Stimulated activated CD4-positive, alpha-beta T cell treated with anti-CD3 and anti-CD28 coated beads, Interleukin-2, amount 100 ng/mL, for 4 hours (primary cell): Measurements from ENCODE around the gene YWHAG.
A peak's percentile ranks its signal among the peaks of the same experiment; 100 is the strongest.
"Not testable (repeated sequence)": the region's sequence is repeated elsewhere in the genome, so short reads cannot be mapped to it uniquely, and the experiment has no call there.

Experiments
- DNase-seq: peaks from one replicate; pipeline ENCODE4 v3.0.0-alpha.2; 2020; ENCODE audit warnings: low read depth

The YWHAG gene

DNA sequence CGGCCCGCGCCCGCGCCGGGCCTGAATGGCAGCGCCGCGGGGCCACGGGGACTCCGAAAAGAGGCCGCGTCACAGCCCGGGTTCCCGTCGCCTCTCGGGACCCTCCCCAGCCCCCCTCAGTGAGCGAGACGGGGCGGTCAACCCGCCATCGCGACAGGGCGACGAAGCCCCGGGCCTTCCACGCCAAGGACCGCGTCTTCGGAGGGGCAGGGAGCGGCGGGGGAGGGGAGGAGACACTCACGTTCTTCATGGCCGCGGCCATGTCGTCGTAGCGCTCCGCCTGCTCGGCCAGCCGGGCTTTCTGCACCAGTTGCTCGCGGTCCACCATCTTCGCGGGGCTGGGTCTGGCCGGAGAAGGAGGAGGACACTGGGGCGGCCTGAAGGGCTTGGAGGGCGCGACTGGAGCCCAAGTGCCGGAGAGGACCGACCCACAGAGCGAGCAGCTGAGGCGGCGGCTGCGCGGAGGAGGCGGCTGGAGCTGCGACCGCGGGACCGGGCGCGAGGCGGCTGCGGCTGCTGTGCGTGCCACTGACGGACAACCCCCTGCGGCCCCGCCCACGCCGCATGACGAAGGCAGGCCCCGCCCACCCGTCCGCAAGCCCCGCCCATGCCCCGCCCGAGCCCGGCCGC is at the start of gene YWHAG:
Gene YWHAG (minus strand): TSS at position 511 of the 630 bp plus-strand sequence. CDS start 183 bp downstream, at position 328.
- peak; percentile 79 for DNase-seq

DNA sequence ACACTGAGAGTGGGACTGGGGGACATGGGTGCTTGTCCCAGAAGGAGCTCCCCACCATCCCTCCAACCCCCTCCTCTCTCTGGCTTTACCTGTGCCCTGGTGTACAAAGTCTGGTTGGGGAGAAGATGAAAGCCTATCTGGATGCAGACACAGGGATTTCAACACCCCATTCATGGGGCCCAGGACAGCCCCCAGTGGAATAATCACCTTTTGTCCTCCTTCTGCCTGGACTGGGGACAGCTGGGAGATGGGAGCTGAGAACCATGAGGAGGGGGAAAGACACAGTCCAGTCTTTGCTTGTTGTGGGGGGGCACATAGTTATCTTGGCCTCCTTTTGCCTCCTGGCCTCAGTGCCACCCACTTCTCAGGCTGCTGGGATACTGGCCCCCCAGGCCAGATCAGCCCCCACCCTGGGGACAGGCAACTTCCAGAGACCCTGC is 49.4 kb upstream of the YWHAG start:
- DNase-seq = no peak

DNA sequence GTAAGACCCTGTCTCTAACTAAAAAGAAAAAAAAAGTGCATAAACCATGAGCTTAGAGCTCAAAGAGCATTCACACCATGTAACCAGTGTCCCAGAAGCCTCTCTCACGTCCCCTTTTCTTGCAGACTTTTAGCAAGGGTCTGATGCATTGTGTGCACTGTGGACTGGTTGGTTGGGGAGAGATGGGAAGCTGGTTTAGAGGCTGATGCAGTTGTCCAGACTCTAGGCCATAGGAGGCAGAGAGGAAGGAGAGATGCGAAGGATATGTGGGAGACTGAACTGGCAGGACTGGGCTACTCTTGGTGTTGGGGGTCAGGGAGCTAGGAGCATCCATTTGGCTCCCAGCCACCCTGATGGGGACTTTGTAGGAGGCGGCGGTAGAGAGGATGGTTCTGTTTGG is 48.9 kb upstream of the YWHAG start:
- DNase-seq = no peak

DNA sequence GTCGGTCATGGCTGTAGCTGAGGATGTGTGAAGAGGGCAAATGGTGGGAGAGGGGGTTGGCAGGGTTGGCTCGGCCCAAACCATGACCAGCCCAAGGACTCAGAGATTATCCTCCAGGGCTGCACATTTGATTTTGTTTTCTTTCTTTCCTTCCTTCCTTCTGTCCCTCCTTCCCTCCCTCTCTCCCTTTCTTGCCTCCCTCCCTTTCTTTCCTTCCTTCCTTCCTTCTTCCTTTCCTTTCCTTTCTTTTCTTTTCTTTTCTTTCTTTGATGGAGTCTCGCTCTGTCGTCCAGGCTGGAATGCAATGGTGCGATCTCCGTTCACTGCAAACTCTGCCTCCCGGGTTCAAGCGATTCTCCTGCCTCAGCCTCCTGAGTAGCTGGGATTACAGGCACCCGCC is 46.9 kb upstream of the YWHAG start:
- DNase-seq = no peak

DNA sequence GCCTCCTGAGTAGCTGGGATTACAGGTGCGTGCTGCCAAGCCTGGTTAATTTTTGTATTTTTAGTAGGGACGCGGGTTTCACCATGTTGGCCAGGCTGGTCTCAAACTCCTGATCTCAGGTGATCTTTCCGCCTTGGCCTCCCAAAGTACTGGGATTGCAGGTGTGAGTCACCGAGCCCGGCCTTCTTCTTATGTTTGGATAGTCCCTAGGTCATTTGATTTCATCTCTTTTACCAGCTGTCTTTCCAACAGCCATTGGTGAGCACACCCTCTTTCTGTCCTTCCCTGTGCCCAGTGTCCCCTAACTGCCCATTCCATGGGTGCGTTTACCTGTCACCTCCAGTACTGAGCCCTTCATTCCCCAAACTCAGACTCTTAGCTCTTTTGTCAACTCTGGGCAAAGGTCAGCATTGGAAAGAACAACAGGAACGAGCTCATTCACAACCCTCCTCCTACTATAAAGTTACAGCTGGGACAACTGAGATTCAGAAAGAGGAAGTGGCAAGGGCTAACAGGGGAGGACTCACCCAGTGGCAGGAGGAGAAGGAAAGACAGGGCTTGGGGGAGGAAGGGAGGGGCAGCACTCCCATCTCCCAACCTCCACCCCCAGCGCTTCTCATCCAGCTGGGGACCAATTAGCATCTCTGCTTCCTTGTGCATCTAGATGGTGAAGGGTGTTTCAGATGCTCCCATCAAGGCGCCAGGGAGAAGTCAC is 45.1 kb upstream of the YWHAG start:
- no peak for DNase-seq

DNA sequence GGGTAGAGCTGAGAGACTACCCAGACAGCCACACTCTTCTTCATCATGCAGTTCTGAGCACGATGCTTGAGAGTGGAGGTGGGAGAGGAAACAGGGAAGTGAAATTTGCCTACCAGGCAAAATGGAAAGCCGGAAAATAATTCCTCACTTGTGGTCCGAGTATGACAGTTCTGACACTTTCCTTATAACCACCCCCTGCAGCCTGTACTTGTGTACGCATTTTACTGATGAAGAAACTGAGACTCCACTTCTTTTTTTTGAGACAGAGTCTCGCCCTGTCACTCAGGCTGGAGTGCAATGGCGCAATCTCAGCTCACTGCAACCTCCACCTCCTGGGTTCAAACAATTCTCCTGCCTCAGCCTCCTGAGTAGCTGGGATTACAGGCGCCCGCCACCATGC is 44.3 kb upstream of the YWHAG start:
- not testable (repeated sequence) for DNase-seq

DNA sequence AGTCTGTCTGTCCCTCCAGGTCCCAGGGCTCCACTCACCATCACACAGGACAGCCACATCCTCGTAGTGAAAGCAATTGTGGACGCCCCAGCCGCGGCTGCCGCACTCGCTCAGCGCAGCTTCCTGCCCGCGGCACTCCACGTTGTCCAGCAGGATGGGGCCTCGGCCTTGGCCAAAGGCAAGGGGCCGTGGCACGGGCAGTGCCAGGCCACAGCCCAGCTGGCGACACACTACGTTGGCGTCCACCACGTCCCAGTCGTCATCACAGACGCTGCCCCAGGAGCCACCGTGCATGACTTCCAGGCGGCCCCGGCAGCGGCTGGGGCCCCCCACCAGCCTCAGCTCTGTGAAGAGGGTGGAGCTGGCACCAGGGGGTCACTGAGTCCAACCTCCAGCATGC is 41.5 kb upstream of the YWHAG start:
- no peak for DNase-seq

DNA sequence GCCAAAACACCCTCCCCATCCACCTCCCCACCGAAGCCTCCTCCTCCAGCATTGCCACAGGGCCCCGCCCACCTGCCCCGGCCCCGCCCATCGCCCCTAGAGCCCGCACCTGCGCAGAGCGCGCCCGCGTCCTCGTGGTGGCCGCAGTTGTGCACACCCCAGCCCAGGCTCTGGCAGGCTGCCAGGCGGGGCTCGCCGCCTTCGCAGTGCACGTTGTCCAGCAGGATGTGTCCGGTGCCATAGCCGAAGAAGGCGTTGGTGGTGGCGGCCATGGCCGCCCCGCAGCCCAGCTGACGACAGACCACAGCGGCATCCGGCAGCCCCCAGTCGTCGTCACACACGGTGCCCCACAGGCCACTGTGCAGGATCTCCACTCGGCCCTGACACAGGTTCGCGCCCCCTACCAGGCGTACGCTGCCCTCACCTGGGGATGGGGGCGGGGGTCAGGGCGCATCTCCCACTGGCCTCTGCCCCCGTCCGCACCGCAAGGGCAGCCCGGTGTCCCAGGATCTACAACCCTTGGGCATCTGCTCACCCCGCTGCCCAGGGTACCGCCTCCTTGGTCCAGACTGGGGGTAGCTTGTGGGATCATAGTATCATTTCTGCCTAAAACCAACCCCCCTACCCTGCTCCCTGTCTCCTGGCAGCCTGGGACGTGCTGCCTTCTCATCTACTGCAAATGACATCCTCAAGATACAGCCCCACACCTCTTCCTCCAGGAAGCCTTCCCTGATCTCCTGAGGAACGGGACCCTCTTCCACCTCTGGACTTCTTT is 38.8 kb upstream of the YWHAG start:
- DNase-seq = peak; percentile 82

DNA sequence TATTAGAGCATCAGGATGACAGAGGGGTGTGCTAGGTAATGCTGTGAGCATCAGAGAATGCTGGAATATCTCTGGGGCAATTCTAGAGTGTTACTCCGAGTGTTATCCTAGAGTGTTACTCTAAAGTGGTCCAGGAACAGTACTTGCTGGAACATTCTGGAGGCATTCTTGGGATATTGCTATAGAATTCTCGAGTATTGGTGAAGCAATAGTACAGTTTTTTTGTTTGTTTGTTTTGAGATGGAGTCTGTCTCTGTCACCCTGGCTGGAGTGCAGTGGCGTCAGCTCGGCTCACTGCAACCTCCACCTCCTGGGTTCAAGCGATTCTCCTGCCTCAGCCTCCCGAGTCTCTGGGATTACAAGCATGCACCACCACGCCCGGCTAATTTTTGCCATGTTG is 38.1 kb upstream of the YWHAG start:
- DNase-seq = no peak

DNA sequence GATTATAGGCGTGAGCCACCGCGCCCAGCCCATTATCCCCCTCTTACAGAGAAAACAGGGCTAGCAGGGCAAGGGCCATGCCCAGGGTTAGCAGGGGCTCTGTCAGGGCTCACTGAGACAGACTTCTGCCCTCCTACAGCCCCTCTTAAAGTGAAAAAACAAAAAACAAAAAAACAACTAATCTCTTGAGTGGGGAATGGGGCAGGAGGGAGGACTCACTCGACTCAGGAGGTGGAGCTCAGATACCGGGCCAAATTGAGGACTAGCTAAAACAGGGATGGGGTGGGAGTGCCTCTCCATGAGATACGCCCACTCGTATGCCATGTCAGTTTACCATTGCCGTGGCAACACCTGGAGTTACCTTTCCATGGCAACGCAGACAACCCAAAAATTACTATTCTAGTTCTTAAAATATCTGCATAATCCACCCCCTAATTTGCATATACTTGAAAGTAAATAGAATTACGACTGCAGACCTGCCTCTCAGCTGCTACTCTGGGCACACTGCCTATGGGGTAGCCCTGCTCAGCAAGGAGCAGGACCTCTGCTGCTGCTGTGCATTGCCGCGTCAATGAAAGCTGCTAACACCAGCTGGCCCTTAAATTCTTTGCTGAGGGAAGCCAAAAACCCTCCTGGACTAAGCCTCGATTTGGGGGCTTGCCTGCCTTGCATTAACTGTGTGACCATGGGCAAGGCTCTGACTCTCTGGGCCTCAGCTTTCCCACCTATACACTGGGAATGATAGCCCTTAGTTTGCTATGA is 37.4 kb upstream of the YWHAG start:
- DNase-seq = no peak

DNA sequence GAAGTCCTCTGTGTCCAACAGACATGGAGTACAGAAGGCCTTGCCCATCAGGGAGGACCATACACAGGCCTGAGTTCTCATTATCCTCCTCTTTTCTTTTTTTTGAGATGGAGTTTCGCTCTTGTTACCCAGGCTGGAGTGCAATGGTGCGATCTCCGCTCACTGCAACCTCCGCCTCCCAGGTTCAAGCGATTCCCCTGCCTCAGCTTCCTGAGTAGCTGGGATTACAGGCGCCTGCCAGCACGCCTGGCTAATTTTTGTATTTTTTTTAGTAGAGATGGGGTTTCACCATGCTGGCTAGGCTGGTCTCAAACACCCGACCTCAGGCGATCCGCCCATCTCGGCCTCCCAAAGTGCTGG is 36.8 kb upstream of the YWHAG start:
- DNase-seq = not testable (repeated sequence)

DNA sequence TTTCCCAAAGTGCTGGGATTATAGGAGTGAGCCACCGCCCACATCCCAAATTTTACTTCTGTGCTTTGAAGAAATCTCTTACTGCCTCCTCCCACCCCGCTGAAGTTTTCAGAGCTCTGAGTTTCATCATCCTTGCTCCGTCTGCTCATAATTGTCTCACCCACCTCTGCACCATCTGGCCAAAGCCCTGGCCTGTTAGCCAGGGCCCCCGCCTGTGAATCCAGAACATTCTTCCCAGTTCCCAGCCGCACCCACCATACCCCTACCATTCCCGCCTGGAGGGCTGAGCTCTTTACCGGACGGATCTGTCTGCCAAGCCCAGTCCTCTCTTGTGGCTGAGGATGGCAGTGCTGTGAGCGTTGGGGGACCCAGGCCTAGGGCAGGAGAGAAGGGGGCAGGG is 36.2 kb upstream of the YWHAG start:
- no peak for DNase-seq

DNA sequence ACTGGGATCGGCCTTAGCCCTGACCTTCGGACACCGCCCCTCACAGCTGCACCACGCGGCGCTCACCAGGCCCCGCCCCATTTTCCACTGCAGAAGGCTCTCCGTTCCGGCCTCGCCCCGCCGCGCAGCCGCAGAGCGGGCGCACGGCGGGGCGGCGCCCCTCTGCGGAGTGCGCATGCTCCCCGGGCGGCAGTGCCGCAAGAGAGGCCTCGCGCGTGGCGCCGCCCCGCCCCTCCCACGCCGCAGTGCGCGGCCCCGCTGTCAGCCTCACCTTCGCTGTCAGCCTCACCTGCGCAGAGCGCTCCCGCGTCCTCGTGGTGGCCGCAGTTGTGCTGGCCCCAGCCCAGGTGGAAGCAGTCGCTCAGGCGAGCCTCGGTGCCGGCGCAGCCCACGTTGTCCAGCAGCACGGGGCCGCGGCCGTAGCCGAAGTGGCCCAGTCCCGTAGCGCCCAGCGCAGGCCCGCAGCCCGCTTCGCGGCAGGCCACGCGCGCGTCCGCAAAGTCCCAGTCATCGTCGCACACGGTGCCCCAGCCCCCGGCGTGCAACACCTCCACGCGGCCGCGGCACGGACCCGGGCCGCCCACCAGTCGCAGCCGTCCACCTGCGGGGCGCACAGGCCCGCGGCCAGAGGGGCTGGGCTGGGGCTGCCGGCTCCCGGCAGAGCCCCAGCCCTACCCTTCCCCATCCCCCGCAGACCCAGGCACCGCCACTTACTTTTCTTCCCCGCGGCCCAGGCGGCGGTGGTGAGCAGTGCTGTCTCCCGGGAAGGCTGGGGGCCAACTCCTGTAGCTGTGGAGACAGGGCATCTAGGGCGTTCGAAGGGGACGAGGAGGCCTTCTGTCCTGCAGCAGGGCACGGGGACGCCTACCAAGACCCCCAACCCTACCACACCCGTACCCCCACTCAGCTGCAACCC is 34.6 kb upstream of the YWHAG start:
- DNase-seq = peak; percentile 90

DNA sequence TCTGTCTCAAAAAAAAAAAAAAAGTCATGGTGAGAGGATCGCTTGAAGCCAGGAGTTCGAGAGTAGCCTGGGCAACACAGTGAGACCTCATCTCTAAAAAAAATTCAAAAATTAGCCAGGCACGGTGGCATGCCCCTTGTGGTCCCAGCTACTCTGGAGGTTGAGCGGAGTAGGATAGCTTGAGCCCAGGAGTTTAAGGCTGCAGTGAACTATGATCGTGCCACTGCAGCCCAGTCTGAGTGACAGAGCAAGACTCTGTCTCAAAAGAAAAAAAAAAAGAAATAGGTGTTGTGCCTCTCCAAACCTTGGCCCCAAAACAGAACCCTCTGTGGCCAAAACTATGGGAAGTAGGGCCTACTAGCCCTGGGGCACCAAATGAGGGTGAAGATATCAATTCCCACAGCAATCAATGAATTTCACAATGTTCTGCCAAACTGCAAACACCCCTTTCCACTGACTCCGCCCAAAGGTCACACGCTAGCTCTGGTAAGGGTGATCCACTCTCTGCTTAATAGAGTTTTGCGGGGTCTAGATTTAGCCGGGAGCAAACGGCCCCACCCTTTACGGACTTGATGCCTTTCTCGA is 33.8 kb upstream of the YWHAG start:
- DNase-seq = no peak

DNA sequence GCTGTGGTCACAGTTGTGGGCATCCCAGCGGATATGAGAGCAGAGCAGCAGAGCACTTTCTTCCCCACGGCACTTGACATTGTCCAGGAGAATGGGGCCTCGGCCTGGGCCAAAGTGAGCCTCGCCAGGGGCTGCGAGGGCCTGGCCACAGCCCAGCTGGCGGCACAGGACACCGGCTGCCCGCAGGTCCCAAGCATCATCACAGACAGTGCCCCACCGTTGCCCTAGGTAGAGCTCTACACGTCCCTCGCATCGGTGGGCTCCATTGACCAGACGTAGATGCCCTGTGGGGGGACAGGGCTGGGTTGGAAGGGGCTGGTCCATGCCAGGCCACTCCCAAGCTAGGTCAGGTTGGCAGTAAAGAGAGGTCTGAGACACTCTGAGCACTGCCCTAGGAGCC is 31.3 kb upstream of the YWHAG start:
- DNase-seq = no peak

DNA sequence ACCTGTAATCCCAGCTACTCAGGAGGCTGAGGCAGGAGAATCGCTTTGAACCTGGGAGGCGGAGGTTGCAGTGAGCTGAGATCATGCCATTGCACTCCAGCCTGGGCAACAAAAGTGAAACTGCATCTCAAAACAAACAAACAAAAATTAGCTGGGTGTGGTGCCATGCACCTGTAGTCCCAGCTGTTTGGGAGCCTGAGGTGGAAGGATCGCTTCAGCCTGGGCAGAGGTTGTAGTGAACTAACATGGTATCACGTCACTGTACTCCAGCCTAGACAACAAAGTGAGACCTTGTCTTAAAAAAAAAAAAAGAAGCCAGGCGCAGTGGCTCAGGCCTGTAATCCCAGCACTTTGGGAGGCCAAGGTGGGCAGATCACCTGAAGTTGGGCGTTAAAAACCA is 29.0 kb upstream of the YWHAG start:
- DNase-seq = not testable (repeated sequence)

DNA sequence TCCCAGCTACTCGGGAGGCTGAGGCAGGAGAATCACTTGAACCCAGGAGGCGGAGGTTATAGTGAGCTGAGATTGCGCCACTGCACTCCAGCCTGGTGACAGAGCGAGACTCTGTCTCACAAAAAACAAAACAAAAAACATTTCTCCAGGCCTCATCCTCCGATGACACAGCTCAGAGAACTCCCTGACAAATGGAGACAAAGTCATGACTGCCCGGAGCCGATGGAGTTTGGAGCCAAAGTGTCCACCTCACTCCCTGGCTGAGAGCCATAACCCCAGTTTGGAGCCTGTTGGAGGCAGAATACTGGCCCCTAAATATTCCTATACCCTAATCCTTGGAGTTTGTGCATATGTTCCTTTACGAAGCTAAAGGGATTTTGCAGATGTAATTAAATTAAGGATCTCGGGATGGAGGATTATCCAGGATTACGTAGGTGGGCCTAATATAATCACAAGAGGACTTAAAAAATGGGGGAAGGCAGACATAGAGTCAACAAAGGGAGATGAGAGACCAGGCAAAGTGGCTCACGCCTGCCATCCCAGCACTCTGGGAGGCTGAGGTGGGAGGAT is 28.0 kb upstream of the YWHAG start:
- no peak for DNase-seq

DNA sequence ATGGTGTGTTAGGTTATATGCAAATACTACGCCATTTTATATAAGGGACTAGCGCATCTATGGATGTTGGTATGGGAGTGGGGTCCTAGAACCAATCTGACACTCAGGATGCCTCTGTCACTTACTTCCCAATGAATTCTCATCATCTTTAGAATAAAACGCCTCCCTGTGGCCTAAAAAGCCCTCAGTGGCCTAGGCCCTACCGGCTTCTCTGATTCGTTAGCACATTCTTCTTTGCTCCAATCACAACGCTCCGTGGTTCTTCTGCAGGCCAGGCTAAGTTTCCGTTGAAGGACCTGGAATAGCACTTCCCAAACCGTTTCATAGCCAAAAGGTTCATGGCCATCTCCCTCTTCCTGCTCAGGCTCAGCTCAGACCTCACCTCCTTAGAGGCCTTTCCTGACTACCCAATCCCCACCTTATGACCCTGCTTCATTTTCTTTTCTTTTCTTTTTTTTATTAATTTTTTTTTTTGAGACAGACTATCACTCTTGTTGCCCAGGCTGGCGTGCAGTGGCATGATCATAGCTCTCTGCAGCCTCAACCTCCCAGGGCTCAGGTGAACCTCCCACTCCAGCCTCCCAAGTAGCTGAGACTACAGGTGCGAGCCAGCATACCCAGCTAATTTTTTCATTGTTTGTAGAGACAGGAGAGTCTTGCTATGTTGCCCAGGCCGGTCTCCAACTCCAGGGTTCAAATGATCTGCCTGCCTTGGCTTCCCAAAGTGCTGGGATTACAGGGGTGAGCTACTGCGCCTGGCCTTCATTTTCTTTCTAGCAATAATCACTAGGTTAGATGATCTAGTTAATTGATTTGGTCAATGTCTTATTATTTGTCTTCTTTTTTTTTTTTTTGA is 24.5 kb upstream of the YWHAG start:
- DNase-seq = no peak

DNA sequence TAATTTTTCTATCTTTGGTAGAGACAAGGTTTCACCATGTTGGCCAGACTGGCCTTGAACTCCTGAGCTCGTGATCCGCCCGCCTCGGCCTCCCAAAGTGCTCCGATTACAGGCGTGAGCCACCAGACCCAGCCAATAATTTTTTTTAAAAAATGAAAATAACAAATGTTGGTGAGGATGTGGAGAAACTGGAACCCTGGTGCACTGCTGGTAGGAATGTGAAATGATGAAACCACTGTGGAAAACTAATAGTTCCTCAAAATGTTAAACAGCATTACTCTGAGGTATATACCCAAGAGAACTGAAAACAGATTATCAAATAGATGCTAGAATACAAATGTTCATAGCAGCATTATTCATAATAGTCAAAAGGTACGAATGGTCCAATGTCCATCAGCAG is 23.0 kb upstream of the YWHAG start:
- no peak for DNase-seq

DNA sequence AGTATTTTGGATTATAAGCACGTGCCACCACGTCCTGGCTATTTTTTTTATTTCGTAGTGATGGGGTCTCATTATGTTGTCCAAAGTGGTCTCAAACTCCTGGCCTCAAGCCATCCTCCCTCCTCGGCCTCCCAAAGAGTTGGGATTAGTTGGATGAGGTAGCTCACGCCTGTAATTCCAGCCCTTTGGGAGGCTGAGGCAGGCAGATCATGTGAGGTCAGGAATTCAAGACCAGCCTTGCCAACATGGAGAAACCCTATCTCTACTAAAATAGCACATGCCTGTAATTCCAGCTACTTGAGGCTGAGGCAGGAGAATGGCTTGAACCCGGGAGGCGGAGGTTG is 21.8 kb upstream of the YWHAG start:
- no peak for DNase-seq
